ENCODE measurements around the gene ADAMTSL5.
"Not testable (repeated sequence)": the region's sequence is repeated elsewhere in the genome, so short reads cannot be mapped to it uniquely, and the experiment has no call there.

ADAMTSL5 gene

GRCh38 chr19:1555487-1556389, 42.9 kb upstream of the ADAMTSL5 start:
- in situ Hi-C loops (cut with HindIII; ENCODE audit: low sequenced_read_pairs): no loop called here
- no peak for TF ChIP-seq CTCF (IDR thresholded peaks at IDR 0.05; ENCODE audit: low read depth, low read length, missing control alignments)
- DNase-seq (ENCODE audit: low read depth): no peak
- H3K4me3 ChIP-seq (ENCODE audit: low read depth, low read length): no peak overlapping the region

- no peak for TF ChIP-seq CTCF (IDR thresholded peaks at IDR 0.05; ENCODE audit: low read depth, low read length, missing control alignments)
- no peak overlapping the region for H3K4me3 ChIP-seq (ENCODE audit: low read depth, low read length)
- in situ Hi-C loops (cut with HindIII; ENCODE audit: low sequenced_read_pairs): no loop called here
- no peak for DNase-seq (ENCODE audit: low read depth)
Observed at GRCh38 chr19:1554968-1555367, 42.1 kb upstream of the ADAMTSL5 start.

- H3K4me3 ChIP-seq (ENCODE audit: low read depth, low read length): no peak overlapping the region
- in situ Hi-C loops (cut with HindIII; ENCODE audit: low sequenced_read_pairs): no loop called here
- TF ChIP-seq CTCF (IDR thresholded peaks at IDR 0.05; ENCODE audit: low read depth, low read length, missing control alignments): no peak
- no peak for DNase-seq (ENCODE audit: low read depth)
Observed at GRCh38 chr19:1553415-1553814, 40.6 kb upstream of the ADAMTSL5 start.

GRCh38 chr19:1551068-1552040, 38.5 kb upstream of the ADAMTSL5 start:
- no peak for TF ChIP-seq CTCF (IDR thresholded peaks at IDR 0.05; ENCODE audit: low read depth, low read length, missing control alignments)
- in situ Hi-C loops (cut with HindIII; ENCODE audit: low sequenced_read_pairs): no loop called here
- no peak for DNase-seq (ENCODE audit: low read depth)
- H3K4me3 ChIP-seq (ENCODE audit: low read depth, low read length): no peak overlapping the region

GRCh38 chr19:1549332-1549945, 36.6 kb upstream of the ADAMTSL5 start:
- in situ Hi-C loops (cut with HindIII; ENCODE audit: low sequenced_read_pairs): no loop called here
- no peak for DNase-seq (ENCODE audit: low read depth)
- TF ChIP-seq CTCF (IDR thresholded peaks at IDR 0.05; ENCODE audit: low read depth, low read length, missing control alignments): no peak
- no peak overlapping the region for H3K4me3 ChIP-seq (ENCODE audit: low read depth, low read length)

GRCh38 chr19:1540365-1540925, 27.6 kb upstream of the ADAMTSL5 start:
- no peak overlapping the region for H3K4me3 ChIP-seq (ENCODE audit: low read depth, low read length)
- DNase-seq (ENCODE audit: low read depth): no peak
- in situ Hi-C loops (cut with HindIII; ENCODE audit: low sequenced_read_pairs): no loop called here
- no peak for TF ChIP-seq CTCF (IDR thresholded peaks at IDR 0.05; ENCODE audit: low read depth, low read length, missing control alignments)

- DNase-seq (ENCODE audit: low read depth); in situ Hi-C loops (cut with HindIII; ENCODE audit: low sequenced_read_pairs); H3K4me3 ChIP-seq (ENCODE audit: low read depth, low read length): not testable (repeated sequence)
Observed at GRCh38 chr19:1539749-1540148, 26.9 kb upstream of the ADAMTSL5 start.
